Panc1 (cell line): ENCODE results near the gene PSMB5. TPM values are rescaled to one million over a fixed set of nuclear protein-coding genes. Genes with fewer than 3 reads are reported as not detected.
A peak's percentile ranks its signal among the peaks of the same experiment; 100 is the strongest.

Experiments used
- ATAC-seq: fragments of 200-7000 bp; cut with Tn5 transposase; 2 replicates; pipeline ENCODE4 v1.9.1; 2020; ENCODE audit warnings: mild to moderate bottlenecking, moderate library complexity
- BruUV-seq: library from RNA; stranded (reverse); fragments of 400-500 nt; replicated peaks from 2 replicates; lab custom pipeline; 2021; lab: Mats Ljungman, UMichigan
- CTCF ChIA-PET: fragments of 300-600 bp; sonication (Branson Sonifier 250); formaldehyde crosslinking; loops from one replicate; lab custom pipeline; 2022; ENCODE audit warnings: antibody characterized with exemption; lab: Charles Lee
- POLR2A ChIA-PET: fragments of 300-600 bp; sonication (Branson Sonifier 250); formaldehyde crosslinking; loops from one replicate; lab custom pipeline; 2022; ENCODE audit warnings: antibody characterized with exemption; lab: Charles Lee
- DNase-seq: peaks from one replicate; pipeline ENCODE4 v3.0.0-alpha.2; 2010; ENCODE audit warnings: low read depth, low spot score
- H3K27ac ChIP-seq: 2 replicates; pipeline ENCODE4 v1.5.1; 2011; ENCODE audit warnings: mild to moderate bottlenecking, low read length, inconsistent platforms
- H3K27me3 ChIP-seq: fragments of 200-500 bp; sonication (Bioruptor generic); 2 replicates; pipeline ENCODE4 v1.6.0; 2014; ENCODE audit warnings: low read length, inconsistent platforms; ENCODE audit not compliant: control insufficient read depth, insufficient read depth
- H3K36me3 ChIP-seq: fragments of 200-500 bp; sonication (Bioruptor generic); 2 replicates; pipeline ENCODE4 v1.5.1; 2014; ENCODE audit warnings: inconsistent platforms, mild to moderate bottlenecking, low read length, moderate library complexity; ENCODE audit not compliant: control insufficient read depth, insufficient read depth
- H3K4me1 ChIP-seq: 2 replicates; pipeline ENCODE4 v1.5.1; 2011; ENCODE audit warnings: inconsistent platforms, mild to moderate bottlenecking, low read length, moderate library complexity; ENCODE audit not compliant: control insufficient read depth, insufficient read depth
- H3K4me3 ChIP-seq, 2 experiments: 2 replicates each; pipeline ENCODE4 v1.5.1; 2011 to 2012; ENCODE audit warnings: low read depth in 2 of 2, low read length in 2 of 2, mild to moderate bottlenecking in 2 of 2, inconsistent platforms in 1 of 2, moderate library complexity in 1 of 2
- H3K9me3 ChIP-seq: fragments of 200-500 bp; sonication (Bioruptor generic); 2 replicates; pipeline ENCODE4 v1.5.1; 2014; ENCODE audit warnings: low read depth, mild to moderate bottlenecking, inconsistent platforms, low read length, moderate library complexity; ENCODE audit not compliant: control insufficient read depth, insufficient read depth
- POLR2AphosphoS5 ChIP-seq: IDR thresholded peaks from 2 replicates; pipeline ENCODE4 v1.6.1; 2012; ENCODE audit warnings: mild to moderate bottlenecking, low read depth, low read length, moderate library complexity
- SIN3A ChIP-seq: IDR thresholded peaks from 2 replicates; pipeline ENCODE4 v1.6.1; 2012; ENCODE audit warnings: low read depth, mild to moderate bottlenecking, low read length, moderate library complexity, borderline replicate concordance; ENCODE audit not compliant: insufficient read depth
- TCF7L2 ChIP-seq: IDR thresholded peaks from 2 replicates; pipeline ENCODE4 v1.6.1; 2011; ENCODE audit warnings: mild to moderate bottlenecking, low read depth, low read length, inconsistent platforms
- in situ Hi-C: cut with HindIII; loops from 2 replicates; pipeline ENCODE4 v1.10.0; 2016; ENCODE audit warnings: low sequenced_read_pairs, low pct_unique_long_range_greater_than_20kb
- intact Hi-C: fragments of 100-400 bp; cut with micrococcal nuclease; formaldehyde crosslinking; loops from one replicate; pipeline ENCODE4 v1.10.0; 2022; ENCODE audit not compliant: unreplicated experiment
- total RNA-seq: library from RNA; stranded (reverse); gene quantifications from one replicate; pipeline ENCODE4 v1.2.1, GENCODE V29; 2021; ENCODE audit not compliant: unreplicated experiment
- TF ChIP-seq, protein P1 (sequence below): fragments of 450-650 bp; IDR thresholded peaks from 2 replicates; pipeline ENCODE4 v1.5.1; 2017; ENCODE audit warnings: mild to moderate bottlenecking
- TF ChIP-seq, protein P2 (sequence below), 2 experiments: IDR thresholded peaks; 2 replicates each; pipeline ENCODE4 v1.6.1; 2011 to 2012; ENCODE audit warnings: low read depth in 2 of 2, control low read depth in 1 of 2, low read length in 1 of 2, mild to moderate bottlenecking in 1 of 2, moderate library complexity in 1 of 2; ENCODE audit not compliant: insufficient read depth in 1 of 2

Gene PSMB5
- total RNA-seq, 1 experiment from 2014 or later = 149 TPM

DNA sequence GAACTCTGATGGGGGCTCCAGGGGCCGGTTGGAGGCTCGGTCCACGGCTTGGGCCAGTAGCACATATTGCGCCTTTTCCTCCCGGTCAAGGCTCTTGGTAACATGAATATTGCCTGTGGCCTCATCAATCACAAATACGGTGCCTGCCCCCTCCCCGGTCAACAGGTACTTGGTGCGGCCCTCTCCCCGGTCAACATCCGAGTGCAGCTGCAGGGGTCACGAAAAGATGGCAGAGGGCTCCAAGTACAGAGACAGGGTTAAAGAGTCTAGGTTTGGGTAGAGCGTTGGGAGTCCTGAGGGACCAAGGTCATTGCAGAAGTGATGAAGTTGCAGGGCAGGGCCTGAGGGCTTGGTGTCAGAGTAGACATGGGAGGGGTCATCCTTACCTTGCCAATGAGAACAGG lies 20.4 kb upstream of the PSMB5 start:
- no peak for DNase-seq
- POLR2A ChIA-PET = interaction anchor here (0.7 kb wide), 1 partner anchor 25 kb away, joined by 4 read pairs; no protein-coding TSS in a partner anchor
- no peaks in the 10 kb centered on the region for H3K9me3 ChIP-seq
- ATAC-seq = no peak
- H3K27ac ChIP-seq = no peak overlapping the region
- H3K27me3 ChIP-seq = no peaks in the 10 kb centered on the region
- peaks cover 3% of the 10 kb centered on the region for H3K4me1 ChIP-seq
- in situ Hi-C loops = no loop called here
- CTCF ChIA-PET = interaction anchor here (0.6 to 2.6 kb wide), 5 partner anchors 61 to 182 kb away, joined by 3 to 12 read pairs (median 4); no protein-coding TSS in a partner anchor
- H3K4me3 ChIP-seq = no peak overlapping the region
- no peaks in the 10 kb centered on the region for H3K36me3 ChIP-seq
- TF ChIP-seq, protein P1, sequence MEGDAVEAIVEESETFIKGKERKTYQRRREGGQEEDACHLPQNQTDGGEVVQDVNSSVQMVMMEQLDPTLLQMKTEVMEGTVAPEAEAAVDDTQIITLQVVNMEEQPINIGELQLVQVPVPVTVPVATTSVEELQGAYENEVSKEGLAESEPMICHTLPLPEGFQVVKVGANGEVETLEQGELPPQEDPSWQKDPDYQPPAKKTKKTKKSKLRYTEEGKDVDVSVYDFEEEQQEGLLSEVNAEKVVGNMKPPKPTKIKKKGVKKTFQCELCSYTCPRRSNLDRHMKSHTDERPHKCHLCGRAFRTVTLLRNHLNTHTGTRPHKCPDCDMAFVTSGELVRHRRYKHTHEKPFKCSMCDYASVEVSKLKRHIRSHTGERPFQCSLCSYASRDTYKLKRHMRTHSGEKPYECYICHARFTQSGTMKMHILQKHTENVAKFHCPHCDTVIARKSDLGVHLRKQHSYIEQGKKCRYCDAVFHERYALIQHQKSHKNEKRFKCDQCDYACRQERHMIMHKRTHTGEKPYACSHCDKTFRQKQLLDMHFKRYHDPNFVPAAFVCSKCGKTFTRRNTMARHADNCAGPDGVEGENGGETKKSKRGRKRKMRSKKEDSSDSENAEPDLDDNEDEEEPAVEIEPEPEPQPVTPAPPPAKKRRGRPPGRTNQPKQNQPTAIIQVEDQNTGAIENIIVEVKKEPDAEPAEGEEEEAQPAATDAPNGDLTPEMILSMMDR = no peak
- TF ChIP-seq, protein P2, sequence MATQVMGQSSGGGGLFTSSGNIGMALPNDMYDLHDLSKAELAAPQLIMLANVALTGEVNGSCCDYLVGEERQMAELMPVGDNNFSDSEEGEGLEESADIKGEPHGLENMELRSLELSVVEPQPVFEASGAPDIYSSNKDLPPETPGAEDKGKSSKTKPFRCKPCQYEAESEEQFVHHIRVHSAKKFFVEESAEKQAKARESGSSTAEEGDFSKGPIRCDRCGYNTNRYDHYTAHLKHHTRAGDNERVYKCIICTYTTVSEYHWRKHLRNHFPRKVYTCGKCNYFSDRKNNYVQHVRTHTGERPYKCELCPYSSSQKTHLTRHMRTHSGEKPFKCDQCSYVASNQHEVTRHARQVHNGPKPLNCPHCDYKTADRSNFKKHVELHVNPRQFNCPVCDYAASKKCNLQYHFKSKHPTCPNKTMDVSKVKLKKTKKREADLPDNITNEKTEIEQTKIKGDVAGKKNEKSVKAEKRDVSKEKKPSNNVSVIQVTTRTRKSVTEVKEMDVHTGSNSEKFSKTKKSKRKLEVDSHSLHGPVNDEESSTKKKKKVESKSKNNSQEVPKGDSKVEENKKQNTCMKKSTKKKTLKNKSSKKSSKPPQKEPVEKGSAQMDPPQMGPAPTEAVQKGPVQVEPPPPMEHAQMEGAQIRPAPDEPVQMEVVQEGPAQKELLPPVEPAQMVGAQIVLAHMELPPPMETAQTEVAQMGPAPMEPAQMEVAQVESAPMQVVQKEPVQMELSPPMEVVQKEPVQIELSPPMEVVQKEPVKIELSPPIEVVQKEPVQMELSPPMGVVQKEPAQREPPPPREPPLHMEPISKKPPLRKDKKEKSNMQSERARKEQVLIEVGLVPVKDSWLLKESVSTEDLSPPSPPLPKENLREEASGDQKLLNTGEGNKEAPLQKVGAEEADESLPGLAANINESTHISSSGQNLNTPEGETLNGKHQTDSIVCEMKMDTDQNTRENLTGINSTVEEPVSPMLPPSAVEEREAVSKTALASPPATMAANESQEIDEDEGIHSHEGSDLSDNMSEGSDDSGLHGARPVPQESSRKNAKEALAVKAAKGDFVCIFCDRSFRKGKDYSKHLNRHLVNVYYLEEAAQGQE (IDR thresholded peaks at IDR 0.05; ENCODE audit: insufficient read depth in 1 of 2, low read depth in 2 of 2, low read length in 1 of 2) = no peak
- TF ChIP-seq TCF7L2 (no peak), POLR2AphosphoS5 (no peak), SIN3A (no peak)
- intact Hi-C loops = loop anchor here (5.0 kb wide), 1 partner anchor 123 kb away; no protein-coding TSS in a partner anchor
- no TSS peak for BruUV-seq

DNA sequence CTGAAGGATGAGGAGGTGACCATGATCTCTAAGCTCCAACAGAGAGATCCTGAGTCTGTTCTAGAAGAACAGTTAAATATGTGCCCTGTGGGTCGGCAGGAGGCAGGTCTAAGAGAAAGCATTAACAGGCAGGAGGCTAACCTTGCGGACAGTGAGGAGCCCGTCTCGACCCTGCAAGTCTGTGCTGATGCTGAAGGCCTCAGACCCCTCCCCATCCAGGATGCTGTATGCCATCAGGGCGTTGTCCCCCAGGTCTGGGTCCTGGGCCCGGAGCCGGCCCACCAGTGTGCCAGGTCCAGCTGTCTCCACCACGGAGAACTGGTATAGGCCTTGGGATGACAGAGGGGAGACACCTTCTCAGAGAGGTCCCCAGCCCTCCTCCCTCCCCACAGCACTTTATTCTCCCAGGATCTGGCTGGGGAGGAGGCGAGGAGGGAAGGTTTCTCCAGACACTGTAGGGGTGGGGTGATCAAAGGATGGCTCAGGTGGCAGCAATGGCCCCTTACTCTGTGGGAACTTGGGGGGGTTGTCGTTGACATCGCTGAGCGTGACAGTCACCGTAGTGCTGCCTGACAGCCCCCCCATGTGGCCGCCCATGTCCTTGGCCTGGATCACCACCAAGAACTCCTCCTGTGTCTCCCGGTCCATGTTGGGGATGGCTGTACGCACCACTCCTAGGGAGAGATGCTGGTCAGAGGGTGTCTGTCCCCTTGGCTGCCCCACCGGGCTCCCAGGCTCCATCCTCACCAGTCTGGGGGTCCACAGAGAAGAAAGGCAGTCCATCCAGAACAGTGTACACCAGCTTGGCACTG lies 19.5 kb upstream of the PSMB5 start:
- ChIA-PET POLR2A (no interaction called here), CTCF (interaction anchor here (1.0 to 2.6 kb wide), 2 partner anchors 68 kb away, joined by 3 to 12 read pairs; no protein-coding TSS in a partner anchor)
- no peak for TF ChIP-seq POLR2AphosphoS5
- TF ChIP-seq SIN3A = no peak
- TF ChIP-seq, protein P2 (IDR thresholded peaks at IDR 0.05; ENCODE audit: insufficient read depth in 1 of 2, low read depth in 2 of 2, low read length in 1 of 2) = no peak
- TF ChIP-seq, protein P1 = peak; percentile 46
- no peak for TF ChIP-seq TCF7L2
- Histone ChIP-seq H3K4me1 (peaks cover 3% of the 10 kb centered on the region), H3K27ac (no peak overlapping the region), H3K36me3 (no peaks in the 10 kb centered on the region), H3K9me3 (no peaks in the 10 kb centered on the region), H3K4me3 (no peak overlapping the region), H3K27me3 (no peaks in the 10 kb centered on the region)
- BruUV-seq = no TSS peak
- in situ Hi-C loops (no loop called here), intact Hi-C loops (no loop called here)
- ATAC-seq = no peak
- no peak for DNase-seq
